HG03060 (cell line): ENCODE results near the gene WDR37.
"Not testable (repeated sequence)": the region's sequence is repeated elsewhere in the genome, so short reads cannot be mapped to it uniquely, and the experiment has no call there.

Experiments
- ATAC-seq: cut with Tn5 transposase; IDR thresholded peaks from one replicate; pipeline ENCODE4 v1.9.1; 2021; ENCODE audit warnings: low read depth, moderate number of reproducible peaks; ENCODE audit not compliant: unreplicated experiment

Gene WDR37

GRCh38 chr10:1148855-1149605 lies 92.8 kb downstream of the WDR37 start:
- no peak for ATAC-seq

GRCh38 chr10:1149793-1150637 lies 93.8 kb downstream of the WDR37 start:
- ATAC-seq: no peak

GRCh38 chr10:1150638-1150955 lies 94.4 kb downstream of the WDR37 start:
- no peak for ATAC-seq

- ATAC-seq: no peak
Observed at GRCh38 chr10:1151076-1152033, 95.2 kb downstream of the WDR37 start.

- no peak for ATAC-seq
Observed at GRCh38 chr10:1152386-1153250, 96.4 kb downstream of the WDR37 start.

GRCh38 chr10:1153251-1153763 lies 97.1 kb downstream of the WDR37 start:
- no peak for ATAC-seq

- no peak for ATAC-seq
Observed at GRCh38 chr10:1153805-1154351, 97.7 kb downstream of the WDR37 start.

- no peak for ATAC-seq
Observed at GRCh38 chr10:1154531-1155295, 98.5 kb downstream of the WDR37 start.

GRCh38 chr10:1155791-1156615 lies 99.8 kb downstream of the WDR37 start:
- no peak for ATAC-seq

GRCh38 chr10:1156616-1156886 lies 100.4 kb downstream of the WDR37 start:
- ATAC-seq: no peak

GRCh38 chr10:1156921-1157614 lies 100.9 kb downstream of the WDR37 start:
- ATAC-seq: no peak

- ATAC-seq: no peak
Observed at GRCh38 chr10:1157615-1157933, 101.4 kb downstream of the WDR37 start.

GRCh38 chr10:1158066-1158465 lies 101.9 kb downstream of the WDR37 start:
- no peak for ATAC-seq

- not testable (repeated sequence) for ATAC-seq
Observed at GRCh38 chr10:1158536-1158935, 102.4 kb downstream of the WDR37 start.

GRCh38 chr10:1159131-1160061 lies 103.2 kb downstream of the WDR37 start:
- ATAC-seq: no peak

GRCh38 chr10:1160561-1161314 lies 104.6 kb downstream of the WDR37 start:
- ATAC-seq: no peak
